Neural progenitor cell (in vitro differentiated cells): Measurements from ENCODE around the gene TRA2B. TPM values are rescaled to one million over a fixed set of nuclear protein-coding genes. Genes with fewer than 3 reads are reported as not detected.
A peak's percentile ranks its signal among the peaks of the same experiment; 100 is the strongest.

Experiments used
- DNase-seq: peaks from one replicate; pipeline ENCODE4 v3.0.0-alpha.2; 2016; ENCODE audit warnings: low spot score
- H2AFZ ChIP-seq: fragments of 200-600 bp; sonication (generic); replicated peaks from 2 replicates; pipeline ENCODE4 v1.6.1; 2016; ENCODE audit warnings: antibody characterized with exemption
- H3F3A ChIP-seq: fragments of 200-600 bp; sonication (generic); 2 replicates; pipeline ENCODE4 v1.6.1; 2016; ENCODE audit warnings: antibody characterized with exemption, low read depth
- H3K27ac ChIP-seq: fragments of 200-600 bp; sonication (generic); 2 replicates; pipeline ENCODE4 v1.5.1; 2016; ENCODE audit warnings: mild to moderate bottlenecking
- H3K27me3 ChIP-seq: fragments of 200-600 bp; sonication (generic); 2 replicates; pipeline ENCODE4 v1.6.1; 2016; ENCODE audit warnings: mild to moderate bottlenecking, moderate library complexity
- H3K36me3 ChIP-seq: fragments of 200-600 bp; sonication (generic); 2 replicates; pipeline ENCODE4 v1.5.1; 2016
- H3K4me1 ChIP-seq: fragments of 200-600 bp; sonication (generic); 2 replicates; pipeline ENCODE4 v1.6.1; 2016; ENCODE audit warnings: mixed run types
- H3K4me2 ChIP-seq: fragments of 200-600 bp; sonication (generic); 2 replicates; pipeline ENCODE4 v1.6.1; 2016
- H3K4me3 ChIP-seq: fragments of 200-600 bp; sonication (generic); 2 replicates; pipeline ENCODE4 v1.5.1; 2016
- H3K79me2 ChIP-seq: fragments of 200-600 bp; sonication (generic); 2 replicates; pipeline ENCODE4 v1.6.1; 2016; ENCODE audit warnings: low read depth
- H3K9ac ChIP-seq: fragments of 200-600 bp; sonication (generic); 2 replicates; pipeline ENCODE4 v1.6.1; 2016
- H3K9me3 ChIP-seq: fragments of 200-600 bp; sonication (generic); 2 replicates; pipeline ENCODE4 v1.5.1; 2016; ENCODE audit warnings: low read depth
- H4K20me1 ChIP-seq: fragments of 200-600 bp; sonication (generic); 2 replicates; pipeline ENCODE4 v1.6.1; 2016; ENCODE audit warnings: low read depth
- H3K27ac Mint-ChIP-seq: 3 replicates; pipeline ENCODE4 v1.8.0; 2021; ENCODE audit warnings: mixed read lengths
- H3K27me3 Mint-ChIP-seq: 2 replicates; pipeline ENCODE4 v1.8.0; 2022; ENCODE audit warnings: low read depth, mild to moderate bottlenecking, inconsistent platforms, moderate library complexity, mixed read lengths; ENCODE audit not compliant: insufficient read depth
- H3K36me3 Mint-ChIP-seq: 3 replicates; pipeline ENCODE4 v1.8.0; 2021; ENCODE audit warnings: mixed read lengths
- H3K4me1 Mint-ChIP-seq: 3 replicates; pipeline ENCODE4 v1.8.0; 2021; ENCODE audit warnings: mixed read lengths
- H3K4me3 Mint-ChIP-seq: 3 replicates; pipeline ENCODE4 v1.8.0; 2021; ENCODE audit warnings: mild to moderate bottlenecking, moderate library complexity, mixed read lengths
- H3K9me3 Mint-ChIP-seq: 3 replicates; pipeline ENCODE4 v1.8.0; 2020; ENCODE audit warnings: mixed read lengths
- EZH2 ChIP-seq: fragments of 200-600 bp; sonication (generic); IDR thresholded peaks from 2 replicates; pipeline ENCODE4 v1.6.1; 2017; ENCODE audit warnings: antibody characterized with exemption, mild to moderate bottlenecking, moderate library complexity
- EZH2phosphoT487 ChIP-seq: fragments of 200-600 bp; sonication (generic); IDR thresholded peaks from 2 replicates; pipeline ENCODE4 v1.6.1; 2017; ENCODE audit warnings: antibody characterized with exemption
- total RNA-seq: library from RNA; depleted of rRNA; stranded (reverse); fragments of >200 nt; gene quantifications from 2 replicates; pipeline ENCODE4 v1.2.3, GENCODE V29; 2015; ENCODE audit warnings: low replicate concordance
- TF ChIP-seq, protein P1 (sequence below): fragments of 200-600 bp; sonication (generic); IDR thresholded peaks from 2 replicates; pipeline ENCODE4 v1.5.1; 2017; ENCODE audit warnings: antibody characterized with exemption, mild to moderate bottlenecking

The TRA2B gene
- total RNA-seq, 1 donor from 2014 or later, result 431 TPM

DNA sequence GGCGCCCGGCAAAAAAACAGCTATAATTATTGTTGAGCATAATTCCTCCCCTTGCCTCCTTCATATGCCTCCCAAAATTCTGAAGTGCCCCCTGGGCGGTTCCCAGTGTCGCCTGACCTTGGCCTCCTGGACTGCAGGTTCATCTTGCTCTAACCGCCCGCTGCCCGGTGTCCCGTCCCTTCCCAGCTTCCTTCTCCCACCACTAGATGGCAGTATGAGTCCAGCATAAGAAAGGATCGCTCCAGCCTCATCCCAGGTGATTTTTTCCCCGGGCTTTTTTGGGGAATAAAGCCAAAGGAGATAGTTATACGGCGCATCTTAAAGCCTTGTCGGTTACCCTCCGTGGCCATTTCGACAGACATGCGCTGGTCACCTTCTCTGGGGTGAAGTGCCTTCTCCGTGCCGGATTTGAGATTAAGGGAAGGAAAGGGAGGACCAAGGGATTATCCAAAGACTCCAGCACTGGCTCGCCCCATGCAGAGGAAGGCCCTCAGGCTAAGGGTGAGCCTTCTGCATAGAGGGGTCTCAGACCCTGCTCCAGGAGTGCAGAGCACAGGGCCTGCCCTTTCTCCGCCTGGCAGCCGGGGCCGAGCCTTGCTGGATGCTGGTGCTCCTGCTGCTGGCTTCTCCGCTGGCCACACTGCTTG, 45.8 kb upstream of the TRA2B start:
- peak overlapping the region; percentile 36 for H3K4me3 ChIP-seq
- Mint-ChIP-seq H3K27me3 (peaks cover 7% of the 10 kb centered on the region), H3K27ac (no peak overlapping the region), H3K4me1 (peaks cover 8% of the 10 kb centered on the region), H3K9me3 (no peaks in the 10 kb centered on the region), H3K36me3 (no peaks in the 10 kb centered on the region), H3K4me3 (peak overlapping the region; percentile 55)
- no peak overlapping the region for H3K27ac ChIP-seq
- peaks cover 4% of the 10 kb centered on the region for H3F3A ChIP-seq
- H2AFZ ChIP-seq, result peak overlapping the region; percentile 73
- H3K36me3 ChIP-seq, result no peaks in the 10 kb centered on the region
- H3K4me1 ChIP-seq, result peaks cover 13% of the 10 kb centered on the region
- peak overlapping the region; percentile 73 for H3K4me2 ChIP-seq
- TF ChIP-seq EZH2, result no peak
- TF ChIP-seq, protein P1, sequence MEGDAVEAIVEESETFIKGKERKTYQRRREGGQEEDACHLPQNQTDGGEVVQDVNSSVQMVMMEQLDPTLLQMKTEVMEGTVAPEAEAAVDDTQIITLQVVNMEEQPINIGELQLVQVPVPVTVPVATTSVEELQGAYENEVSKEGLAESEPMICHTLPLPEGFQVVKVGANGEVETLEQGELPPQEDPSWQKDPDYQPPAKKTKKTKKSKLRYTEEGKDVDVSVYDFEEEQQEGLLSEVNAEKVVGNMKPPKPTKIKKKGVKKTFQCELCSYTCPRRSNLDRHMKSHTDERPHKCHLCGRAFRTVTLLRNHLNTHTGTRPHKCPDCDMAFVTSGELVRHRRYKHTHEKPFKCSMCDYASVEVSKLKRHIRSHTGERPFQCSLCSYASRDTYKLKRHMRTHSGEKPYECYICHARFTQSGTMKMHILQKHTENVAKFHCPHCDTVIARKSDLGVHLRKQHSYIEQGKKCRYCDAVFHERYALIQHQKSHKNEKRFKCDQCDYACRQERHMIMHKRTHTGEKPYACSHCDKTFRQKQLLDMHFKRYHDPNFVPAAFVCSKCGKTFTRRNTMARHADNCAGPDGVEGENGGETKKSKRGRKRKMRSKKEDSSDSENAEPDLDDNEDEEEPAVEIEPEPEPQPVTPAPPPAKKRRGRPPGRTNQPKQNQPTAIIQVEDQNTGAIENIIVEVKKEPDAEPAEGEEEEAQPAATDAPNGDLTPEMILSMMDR, result peak; percentile 93
- H3K27me3 ChIP-seq, result peaks cover 18% of the 10 kb centered on the region
- DNase-seq, result peak; percentile 88
- no peak overlapping the region for H3K9ac ChIP-seq
- H3K9me3 ChIP-seq, result no peaks in the 10 kb centered on the region
- H4K20me1 ChIP-seq, result no peaks in the 10 kb centered on the region
- no peaks in the 10 kb centered on the region for H3K79me2 ChIP-seq

DNA sequence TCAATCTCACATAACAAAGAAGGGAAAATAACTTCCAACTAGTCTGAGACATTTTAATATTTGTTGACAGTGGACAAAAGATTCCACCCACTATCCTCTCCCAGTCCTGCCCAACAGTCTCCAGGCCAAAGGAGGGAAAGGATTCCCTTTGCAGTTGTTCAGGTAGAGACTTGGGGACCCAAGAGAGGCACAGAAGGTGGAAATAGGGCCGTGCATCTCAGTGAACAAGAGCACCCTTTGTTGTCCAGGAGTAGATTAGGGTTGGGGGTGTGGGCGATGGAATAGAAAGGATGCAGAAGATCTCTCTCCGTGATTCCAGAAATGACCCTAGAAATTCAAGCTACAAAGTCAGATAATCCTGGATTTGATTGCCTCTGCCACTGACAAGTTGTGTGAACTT, 44.8 kb upstream of the TRA2B start:
- H3K36me3 Mint-ChIP-seq, result no peaks in the 10 kb centered on the region
- H3K9me3 ChIP-seq, result no peaks in the 10 kb centered on the region

DNA sequence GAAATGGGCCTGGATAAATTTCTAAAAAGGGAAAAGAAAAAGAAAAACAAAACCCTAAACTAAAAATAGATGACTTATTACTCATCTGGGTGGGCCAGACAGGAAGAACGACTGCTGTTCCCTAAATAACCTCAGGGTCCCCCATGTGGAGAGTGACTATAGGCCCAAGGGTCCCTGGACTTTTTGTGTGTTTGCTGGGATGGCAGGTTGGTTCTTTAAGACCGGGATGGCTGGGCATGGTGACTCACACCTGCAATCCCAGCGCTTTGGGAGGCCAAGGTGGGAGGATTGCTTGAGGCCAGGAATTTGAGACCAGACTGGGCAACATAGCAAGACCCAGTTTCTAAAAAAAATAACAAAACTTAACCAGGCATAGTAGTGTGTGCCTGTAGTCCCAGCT, 43.8 kb upstream of the TRA2B start:
- Mint-ChIP-seq H3K4me1 (peaks cover 7% of the 10 kb centered on the region), H3K4me3 (no peak overlapping the region), H3K9me3 (no peaks in the 10 kb centered on the region), H3K27me3 (peaks cover 7% of the 10 kb centered on the region), H3K36me3 (no peaks in the 10 kb centered on the region), H3K27ac (no peak overlapping the region)
- Histone ChIP-seq H3K4me1 (peaks cover 5% of the 10 kb centered on the region), H3K79me2 (no peaks in the 10 kb centered on the region), H3K9me3 (no peaks in the 10 kb centered on the region), H3K36me3 (no peaks in the 10 kb centered on the region), H2AFZ (no peak overlapping the region), H3K9ac (no peak overlapping the region), H3K27me3 (peaks cover 18% of the 10 kb centered on the region), H4K20me1 (no peaks in the 10 kb centered on the region), H3K4me3 (no peak overlapping the region), H3F3A (no peaks in the 10 kb centered on the region), H3K4me2 (no peak overlapping the region), H3K27ac (no peak overlapping the region)
- no peak for DNase-seq
- TF ChIP-seq EZH2phosphoT487 (no peak), EZH2 (no peak)
- TF ChIP-seq, protein P1, result no peak

More for the DNA sequence above, 44.8 kb upstream of the TRA2B start:
- TF ChIP-seq, protein P1, result no peak
- TF ChIP-seq EZH2phosphoT487 (no peak), EZH2 (no peak)
- no peaks in the 10 kb centered on the region for H3F3A ChIP-seq
- DNase-seq, result no peak
- no peak overlapping the region for H3K9ac ChIP-seq
- Mint-ChIP-seq H3K4me3 (no peak overlapping the region), H3K4me1 (peaks cover 7% of the 10 kb centered on the region), H3K27ac (no peak overlapping the region), H3K9me3 (no peaks in the 10 kb centered on the region), H3K27me3 (peaks cover 7% of the 10 kb centered on the region)
- no peaks in the 10 kb centered on the region for H3K79me2 ChIP-seq
- no peaks in the 10 kb centered on the region for H4K20me1 ChIP-seq
- no peaks in the 10 kb centered on the region for H3K36me3 ChIP-seq
- peaks cover 5% of the 10 kb centered on the region for H3K4me1 ChIP-seq
- H3K27me3 ChIP-seq, result peaks cover 18% of the 10 kb centered on the region
- H2AFZ ChIP-seq, result no peak overlapping the region
- no peak overlapping the region for H3K27ac ChIP-seq
- H3K4me3 ChIP-seq, result no peak overlapping the region
- H3K4me2 ChIP-seq, result no peak overlapping the region
